GM23338 (cell line): Measurements from ENCODE around the gene GALC. TPM values are rescaled to one million over a fixed set of nuclear protein-coding genes. Genes with fewer than 3 reads are reported as not detected.

Experiments used
- ATAC-seq: fragments of 200-7000 bp; cut with Tn5 transposase; 3 replicates; pipeline ENCODE4 v1.9.1; 2020
- DNase-seq: peaks from one replicate; pipeline ENCODE4 v3.0.0-alpha.2; 2015; ENCODE audit warnings: low spot score
- H2AFZ ChIP-seq: fragments of 200-600 bp; sonication (generic); 2 replicates; pipeline ENCODE4 v1.8.0; 2016; ENCODE audit warnings: antibody characterized with exemption, mild to moderate bottlenecking, moderate library complexity
- H3F3A ChIP-seq: fragments of 200-600 bp; sonication (generic); replicated peaks from 2 replicates; pipeline ENCODE4 v1.8.0; 2017; ENCODE audit warnings: antibody characterized with exemption, mixed run types, low read depth
- H3K27ac ChIP-seq: fragments of 200-600 bp; sonication (generic); 2 replicates; pipeline ENCODE4 v1.6.1; 2016; ENCODE audit warnings: low read depth
- H3K27me3 ChIP-seq: fragments of 200-600 bp; sonication (generic); 2 replicates; pipeline ENCODE4 v1.8.0; 2016; ENCODE audit warnings: mild to moderate bottlenecking, mixed run types, moderate library complexity; ENCODE audit not compliant: insufficient read depth
- H3K36me3 ChIP-seq: fragments of 200-600 bp; sonication (generic); 2 replicates; pipeline ENCODE4 v1.8.0; 2016; ENCODE audit warnings: mild to moderate bottlenecking; ENCODE audit not compliant: insufficient read depth
- H3K4me1 ChIP-seq: fragments of 200-600 bp; sonication (generic); 2 replicates; pipeline ENCODE4 v1.8.0; 2016; ENCODE audit warnings: mild to moderate bottlenecking, moderate library complexity; ENCODE audit not compliant: insufficient read depth
- H3K4me2 ChIP-seq: fragments of 200-600 bp; sonication (generic); 2 replicates; pipeline ENCODE4 v1.7.1; 2017; ENCODE audit warnings: mixed run types
- H3K4me3 ChIP-seq: fragments of 200-600 bp; sonication (generic); 2 replicates; pipeline ENCODE4 v1.6.1; 2016; ENCODE audit warnings: mixed run types
- H3K79me2 ChIP-seq: fragments of 200-600 bp; sonication (generic); replicated peaks from 2 replicates; pipeline ENCODE4 v1.8.0; 2017; ENCODE audit warnings: mild to moderate bottlenecking; ENCODE audit not compliant: insufficient read depth
- H3K9me2 ChIP-seq: fragments of 200-600 bp; sonication (generic); 2 replicates; pipeline ENCODE4 v1.8.0; 2017; ENCODE audit not compliant: insufficient read depth
- H4K20me1 ChIP-seq: fragments of 200-600 bp; sonication (generic); replicated peaks from 2 replicates; pipeline ENCODE4 v1.8.0; 2017; ENCODE audit warnings: mild to moderate bottlenecking; ENCODE audit not compliant: insufficient read depth
- H3K27ac Mint-ChIP-seq: 2 replicates; pipeline ENCODE4 v1.8.0; 2020; ENCODE audit warnings: inconsistent platforms, mild to moderate bottlenecking, moderate library complexity, mixed read lengths
- H3K27me3 Mint-ChIP-seq: 3 replicates; pipeline ENCODE4 v1.8.0; 2022; ENCODE audit warnings: low read depth, mild to moderate bottlenecking, moderate library complexity, mixed read lengths, inconsistent platforms; ENCODE audit not compliant: insufficient read depth, poor library complexity
- H3K36me3 Mint-ChIP-seq: 3 replicates; pipeline ENCODE4 v1.8.0; 2021; ENCODE audit warnings: low read depth, mild to moderate bottlenecking, inconsistent platforms, moderate library complexity, mixed read lengths
- H3K4me1 Mint-ChIP-seq: 3 replicates; pipeline ENCODE4 v1.8.0; 2020; ENCODE audit warnings: mild to moderate bottlenecking, inconsistent platforms, mixed read lengths
- H3K4me3 Mint-ChIP-seq: 3 replicates; pipeline ENCODE4 v1.8.0; 2021; ENCODE audit warnings: moderate library complexity, mild to moderate bottlenecking, inconsistent platforms, mixed read lengths
- H3K9me3 Mint-ChIP-seq: 3 replicates; pipeline ENCODE4 v1.8.0; 2020; ENCODE audit warnings: moderate library complexity, mild to moderate bottlenecking, inconsistent platforms, mixed read lengths
- CREB1 ChIP-seq: fragments of 250-450 bp; sonication (Bioruptor Pico); IDR thresholded peaks from 2 replicates; pipeline ENCODE4 v1.5.0; 2020; ENCODE audit warnings: low read depth, mild to moderate bottlenecking, moderate library complexity
- EZH2 ChIP-seq: fragments of 200-600 bp; sonication (generic); IDR thresholded peaks from one replicate; pipeline ENCODE4 v1.8.0; 2017; ENCODE audit warnings: antibody characterized with exemption, mild to moderate bottlenecking, low read depth; ENCODE audit not compliant: unreplicated experiment
- EZH2phosphoT487 ChIP-seq: fragments of 200-600 bp; sonication (generic); IDR thresholded peaks from one replicate; pipeline ENCODE4 v1.8.1; 2018; ENCODE audit warnings: antibody characterized with exemption; ENCODE audit not compliant: unreplicated experiment
- JUNB ChIP-seq: IDR thresholded peaks from one replicate; pipeline ENCODE4 v1.6.1; 2016; ENCODE audit warnings: antibody characterized with exemption; ENCODE audit not compliant: unreplicated experiment
- NANOG ChIP-seq: IDR thresholded peaks from 2 replicates; pipeline ENCODE4 v1.6.1; 2016; ENCODE audit warnings: antibody characterized with exemption, borderline replicate concordance
- POLR2AphosphoS5 ChIP-seq: IDR thresholded peaks from 2 replicates; pipeline ENCODE4 v1.6.1; 2016; ENCODE audit warnings: antibody characterized with exemption, low read depth
- STAT1 ChIP-seq: IDR thresholded peaks from one replicate; pipeline ENCODE4 v1.6.1; 2016; ENCODE audit warnings: antibody characterized with exemption; ENCODE audit not compliant: unreplicated experiment
- ZNF114 ChIP-seq: fragments of 250-450 bp; sonication (Bioruptor Pico); IDR thresholded peaks from 2 replicates; pipeline ENCODE4 v1.5.0; 2020; ENCODE audit warnings: mild to moderate bottlenecking, moderate library complexity
- ZNF331 ChIP-seq: fragments of 250-450 bp; sonication (Bioruptor Pico); IDR thresholded peaks from 2 replicates; pipeline ENCODE4 v1.5.0; 2020; ENCODE audit warnings: low read depth, mild to moderate bottlenecking, moderate library complexity
- polyA plus RNA-seq: library from polyadenylated mRNA; unstranded; fragments of >200 nt; fragmentation: Nextera tagmentation; extraction: Ambion mirVana; gene quantifications from 2 replicates; pipeline ENCODE4 v1.2.1, GENCODE V29; 2016
- total RNA-seq: library from RNA; depleted of rRNA; stranded (reverse); fragments of >200 nt; shearing (Covaris generic); gene quantifications from 2 replicates; pipeline ENCODE4 v1.2.3, GENCODE V29; 2014
- TF ChIP-seq, protein P1 (sequence below): fragments of 250-450 bp; sonication (Bioruptor Pico); IDR thresholded peaks from 2 replicates; pipeline ENCODE4 v1.5.0; 2020; ENCODE audit warnings: mild to moderate bottlenecking, moderate library complexity
- TF ChIP-seq, protein P2 (sequence below), 2 experiments: fragments of 200-600 bp in 1 of 2; sonication (generic) in 1 of 2; conservative IDR thresholded peaks; 2 replicates each; pipeline versions ENCODE4 v1.5.1 to v1.6.1; 2016 to 2017; ENCODE audit warnings: antibody characterized with exemption in 2 of 2, low read depth in 2 of 2, mild to moderate bottlenecking in 2 of 2, moderate library complexity in 1 of 2
- TF ChIP-seq, protein P3 (sequence below): IDR thresholded peaks from 2 replicates; pipeline ENCODE4 v1.6.1; 2016; ENCODE audit warnings: antibody characterized with exemption
- TF ChIP-seq, protein P4 (sequence below): IDR thresholded peaks from one replicate; pipeline ENCODE4 v1.6.1; 2018; ENCODE audit warnings: antibody characterized with exemption; ENCODE audit not compliant: unreplicated experiment

The GALC gene
- total and polyA plus RNA-seq, 2 experiments from 2014 or later = 3.4 to 12.9 TPM

DNA sequence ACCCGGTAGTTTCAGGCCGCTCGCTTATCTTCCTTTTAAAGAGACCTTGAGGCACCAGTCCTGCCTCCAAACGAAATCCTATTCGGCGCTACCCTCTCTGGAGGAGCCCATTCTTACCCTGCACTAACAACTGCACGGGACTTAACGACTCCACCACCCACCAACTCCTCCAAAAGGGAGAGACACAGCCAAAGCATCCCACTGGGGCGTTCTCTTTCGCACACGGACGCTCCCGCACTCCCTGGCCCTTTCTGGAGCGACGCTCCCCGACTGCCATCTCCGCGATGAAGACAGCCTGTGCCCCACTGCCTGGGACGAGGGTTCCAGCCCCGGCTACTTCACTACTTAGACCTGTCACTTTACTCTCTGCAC lies 650 bp downstream of the GALC start:
- peak overlapping the region; percentile 93 for H3K4me3 Mint-ChIP-seq
- TF ChIP-seq, protein P1, sequence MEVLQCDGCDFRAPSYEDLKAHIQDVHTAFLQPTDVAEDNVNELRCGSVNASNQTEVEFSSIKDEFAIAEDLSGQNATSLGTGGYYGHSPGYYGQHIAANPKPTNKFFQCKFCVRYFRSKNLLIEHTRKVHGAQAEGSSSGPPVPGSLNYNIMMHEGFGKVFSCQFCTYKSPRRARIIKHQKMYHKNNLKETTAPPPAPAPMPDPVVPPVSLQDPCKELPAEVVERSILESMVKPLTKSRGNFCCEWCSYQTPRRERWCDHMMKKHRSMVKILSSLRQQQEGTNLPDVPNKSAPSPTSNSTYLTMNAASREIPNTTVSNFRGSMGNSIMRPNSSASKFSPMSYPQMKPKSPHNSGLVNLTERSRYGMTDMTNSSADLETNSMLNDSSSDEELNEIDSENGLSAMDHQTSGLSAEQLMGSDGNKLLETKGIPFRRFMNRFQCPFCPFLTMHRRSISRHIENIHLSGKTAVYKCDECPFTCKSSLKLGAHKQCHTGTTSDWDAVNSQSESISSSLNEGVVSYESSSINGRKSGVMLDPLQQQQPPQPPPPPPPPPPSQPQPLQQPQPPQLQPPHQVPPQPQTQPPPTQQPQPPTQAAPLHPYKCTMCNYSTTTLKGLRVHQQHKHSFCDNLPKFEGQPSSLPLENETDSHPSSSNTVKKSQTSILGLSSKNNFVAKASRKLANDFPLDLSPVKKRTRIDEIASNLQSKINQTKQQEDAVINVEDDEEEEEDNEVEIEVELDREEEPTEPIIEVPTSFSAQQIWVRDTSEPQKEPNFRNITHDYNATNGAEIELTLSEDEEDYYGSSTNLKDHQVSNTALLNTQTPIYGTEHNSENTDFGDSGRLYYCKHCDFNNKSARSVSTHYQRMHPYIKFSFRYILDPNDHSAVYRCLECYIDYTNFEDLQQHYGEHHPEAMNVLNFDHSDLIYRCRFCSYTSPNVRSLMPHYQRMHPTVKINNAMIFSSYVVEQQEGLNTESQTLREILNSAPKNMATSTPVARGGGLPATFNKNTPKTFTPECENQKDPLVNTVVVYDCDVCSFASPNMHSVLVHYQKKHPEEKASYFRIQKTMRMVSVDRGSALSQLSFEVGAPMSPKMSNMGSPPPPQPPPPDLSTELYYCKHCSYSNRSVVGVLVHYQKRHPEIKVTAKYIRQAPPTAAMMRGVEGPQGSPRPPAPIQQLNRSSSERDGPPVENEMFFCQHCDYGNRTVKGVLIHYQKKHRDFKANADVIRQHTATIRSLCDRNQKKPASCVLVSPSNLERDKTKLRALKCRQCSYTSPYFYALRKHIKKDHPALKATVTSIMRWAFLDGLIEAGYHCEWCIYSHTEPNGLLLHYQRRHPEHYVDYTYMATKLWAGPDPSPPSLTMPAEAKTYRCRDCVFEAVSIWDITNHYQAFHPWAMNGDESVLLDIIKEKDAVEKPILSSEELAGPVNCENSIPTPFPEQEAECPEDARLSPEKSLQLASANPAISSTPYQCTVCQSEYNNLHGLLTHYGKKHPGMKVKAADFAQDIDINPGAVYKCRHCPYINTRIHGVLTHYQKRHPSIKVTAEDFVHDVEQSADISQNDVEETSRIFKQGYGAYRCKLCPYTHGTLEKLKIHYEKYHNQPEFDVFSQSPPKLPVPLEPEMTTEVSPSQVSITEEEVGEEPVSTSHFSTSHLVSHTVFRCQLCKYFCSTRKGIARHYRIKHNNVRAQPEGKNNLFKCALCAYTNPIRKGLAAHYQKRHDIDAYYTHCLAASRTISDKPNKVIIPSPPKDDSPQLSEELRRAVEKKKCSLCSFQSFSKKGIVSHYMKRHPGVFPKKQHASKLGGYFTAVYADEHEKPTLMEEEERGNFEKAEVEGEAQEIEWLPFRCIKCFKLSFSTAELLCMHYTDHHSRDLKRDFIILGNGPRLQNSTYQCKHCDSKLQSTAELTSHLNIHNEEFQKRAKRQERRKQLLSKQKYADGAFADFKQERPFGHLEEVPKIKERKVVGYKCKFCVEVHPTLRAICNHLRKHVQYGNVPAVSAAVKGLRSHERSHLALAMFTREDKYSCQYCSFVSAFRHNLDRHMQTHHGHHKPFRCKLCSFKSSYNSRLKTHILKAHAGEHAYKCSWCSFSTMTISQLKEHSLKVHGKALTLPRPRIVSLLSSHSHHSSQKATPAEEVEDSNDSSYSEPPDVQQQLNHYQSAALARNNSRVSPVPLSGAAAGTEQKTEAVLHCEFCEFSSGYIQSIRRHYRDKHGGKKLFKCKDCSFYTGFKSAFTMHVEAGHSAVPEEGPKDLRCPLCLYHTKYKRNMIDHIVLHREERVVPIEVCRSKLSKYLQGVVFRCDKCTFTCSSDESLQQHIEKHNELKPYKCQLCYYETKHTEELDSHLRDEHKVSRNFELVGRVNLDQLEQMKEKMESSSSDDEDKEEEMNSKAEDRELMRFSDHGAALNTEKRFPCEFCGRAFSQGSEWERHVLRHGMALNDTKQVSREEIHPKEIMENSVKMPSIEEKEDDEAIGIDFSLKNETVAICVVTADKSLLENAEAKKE = no peak
- TF ChIP-seq JUNB = no peak
- TF ChIP-seq CREB1 (CRISPR knock-in tag) = no peak
- TF ChIP-seq EZH2 = no peak
- TF ChIP-seq, protein P2, sequence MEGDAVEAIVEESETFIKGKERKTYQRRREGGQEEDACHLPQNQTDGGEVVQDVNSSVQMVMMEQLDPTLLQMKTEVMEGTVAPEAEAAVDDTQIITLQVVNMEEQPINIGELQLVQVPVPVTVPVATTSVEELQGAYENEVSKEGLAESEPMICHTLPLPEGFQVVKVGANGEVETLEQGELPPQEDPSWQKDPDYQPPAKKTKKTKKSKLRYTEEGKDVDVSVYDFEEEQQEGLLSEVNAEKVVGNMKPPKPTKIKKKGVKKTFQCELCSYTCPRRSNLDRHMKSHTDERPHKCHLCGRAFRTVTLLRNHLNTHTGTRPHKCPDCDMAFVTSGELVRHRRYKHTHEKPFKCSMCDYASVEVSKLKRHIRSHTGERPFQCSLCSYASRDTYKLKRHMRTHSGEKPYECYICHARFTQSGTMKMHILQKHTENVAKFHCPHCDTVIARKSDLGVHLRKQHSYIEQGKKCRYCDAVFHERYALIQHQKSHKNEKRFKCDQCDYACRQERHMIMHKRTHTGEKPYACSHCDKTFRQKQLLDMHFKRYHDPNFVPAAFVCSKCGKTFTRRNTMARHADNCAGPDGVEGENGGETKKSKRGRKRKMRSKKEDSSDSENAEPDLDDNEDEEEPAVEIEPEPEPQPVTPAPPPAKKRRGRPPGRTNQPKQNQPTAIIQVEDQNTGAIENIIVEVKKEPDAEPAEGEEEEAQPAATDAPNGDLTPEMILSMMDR (conservative IDR thresholded peaks at IDR 0.05; ENCODE audit: low read depth in 2 of 2) = no peak
- TF ChIP-seq ZNF331 (CRISPR knock-in tag) = no peak
- TF ChIP-seq ZNF114 (CRISPR knock-in tag) = no peak
- TF ChIP-seq, protein P3, sequence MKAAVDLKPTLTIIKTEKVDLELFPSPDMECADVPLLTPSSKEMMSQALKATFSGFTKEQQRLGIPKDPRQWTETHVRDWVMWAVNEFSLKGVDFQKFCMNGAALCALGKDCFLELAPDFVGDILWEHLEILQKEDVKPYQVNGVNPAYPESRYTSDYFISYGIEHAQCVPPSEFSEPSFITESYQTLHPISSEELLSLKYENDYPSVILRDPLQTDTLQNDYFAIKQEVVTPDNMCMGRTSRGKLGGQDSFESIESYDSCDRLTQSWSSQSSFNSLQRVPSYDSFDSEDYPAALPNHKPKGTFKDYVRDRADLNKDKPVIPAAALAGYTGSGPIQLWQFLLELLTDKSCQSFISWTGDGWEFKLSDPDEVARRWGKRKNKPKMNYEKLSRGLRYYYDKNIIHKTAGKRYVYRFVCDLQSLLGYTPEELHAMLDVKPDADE = no peak
- no peak for TF ChIP-seq EZH2phosphoT487
- no peak for TF ChIP-seq NANOG
- no peak for TF ChIP-seq POLR2AphosphoS5
- TF ChIP-seq, protein P4, sequence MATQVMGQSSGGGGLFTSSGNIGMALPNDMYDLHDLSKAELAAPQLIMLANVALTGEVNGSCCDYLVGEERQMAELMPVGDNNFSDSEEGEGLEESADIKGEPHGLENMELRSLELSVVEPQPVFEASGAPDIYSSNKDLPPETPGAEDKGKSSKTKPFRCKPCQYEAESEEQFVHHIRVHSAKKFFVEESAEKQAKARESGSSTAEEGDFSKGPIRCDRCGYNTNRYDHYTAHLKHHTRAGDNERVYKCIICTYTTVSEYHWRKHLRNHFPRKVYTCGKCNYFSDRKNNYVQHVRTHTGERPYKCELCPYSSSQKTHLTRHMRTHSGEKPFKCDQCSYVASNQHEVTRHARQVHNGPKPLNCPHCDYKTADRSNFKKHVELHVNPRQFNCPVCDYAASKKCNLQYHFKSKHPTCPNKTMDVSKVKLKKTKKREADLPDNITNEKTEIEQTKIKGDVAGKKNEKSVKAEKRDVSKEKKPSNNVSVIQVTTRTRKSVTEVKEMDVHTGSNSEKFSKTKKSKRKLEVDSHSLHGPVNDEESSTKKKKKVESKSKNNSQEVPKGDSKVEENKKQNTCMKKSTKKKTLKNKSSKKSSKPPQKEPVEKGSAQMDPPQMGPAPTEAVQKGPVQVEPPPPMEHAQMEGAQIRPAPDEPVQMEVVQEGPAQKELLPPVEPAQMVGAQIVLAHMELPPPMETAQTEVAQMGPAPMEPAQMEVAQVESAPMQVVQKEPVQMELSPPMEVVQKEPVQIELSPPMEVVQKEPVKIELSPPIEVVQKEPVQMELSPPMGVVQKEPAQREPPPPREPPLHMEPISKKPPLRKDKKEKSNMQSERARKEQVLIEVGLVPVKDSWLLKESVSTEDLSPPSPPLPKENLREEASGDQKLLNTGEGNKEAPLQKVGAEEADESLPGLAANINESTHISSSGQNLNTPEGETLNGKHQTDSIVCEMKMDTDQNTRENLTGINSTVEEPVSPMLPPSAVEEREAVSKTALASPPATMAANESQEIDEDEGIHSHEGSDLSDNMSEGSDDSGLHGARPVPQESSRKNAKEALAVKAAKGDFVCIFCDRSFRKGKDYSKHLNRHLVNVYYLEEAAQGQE = no peak
- TF ChIP-seq STAT1 = no peak
- peak; percentile 77 for ATAC-seq
- Histone ChIP-seq H3K27me3 (no peaks in the 10 kb centered on the region), H4K20me1 (no peaks in the 10 kb centered on the region), H3K4me1 (peaks cover 5% of the 10 kb centered on the region; the same call in 1 of the 2 replicates), H3K4me2 (peak overlapping the region; percentile 79), H3K9me2 (no peaks in the 10 kb centered on the region; the same call in 1 of the 2 replicates), H3K36me3 (no peaks in the 10 kb centered on the region), H3K27ac (peak overlapping the region; percentile 69; the same call in 1 of the 2 replicates), H3K79me2 (no peaks in the 10 kb centered on the region), H3K4me3 (peak overlapping the region; percentile 64), H2AFZ (peak overlapping the region; percentile 60), H3F3A (0 out of 2 replicates have a peak, but pooled peaks cover 2% of the 10 kb centered on the region)
- peak overlapping the region; percentile 39 for H3K27ac Mint-ChIP-seq
- no peaks in the 10 kb centered on the region; the same call in 2 of the 3 replicates for H3K9me3 Mint-ChIP-seq
- no peaks in the 10 kb centered on the region for H3K36me3 Mint-ChIP-seq
- peak; percentile 50 for DNase-seq
- H3K27me3 Mint-ChIP-seq = peaks cover 7% of the 10 kb centered on the region
- H3K4me1 Mint-ChIP-seq = peaks cover 16% of the 10 kb centered on the region
